ENCODE data around the gene UGT1A7.

Gene UGT1A7

GRCh38 chr2:233801357-233802131 is 119.8 kb downstream of the UGT1A7 start:
- no peak for DNase-seq

- no peak for DNase-seq
Observed at GRCh38 chr2:233802132-233802815, 120.6 kb downstream of the UGT1A7 start.

DNA sequence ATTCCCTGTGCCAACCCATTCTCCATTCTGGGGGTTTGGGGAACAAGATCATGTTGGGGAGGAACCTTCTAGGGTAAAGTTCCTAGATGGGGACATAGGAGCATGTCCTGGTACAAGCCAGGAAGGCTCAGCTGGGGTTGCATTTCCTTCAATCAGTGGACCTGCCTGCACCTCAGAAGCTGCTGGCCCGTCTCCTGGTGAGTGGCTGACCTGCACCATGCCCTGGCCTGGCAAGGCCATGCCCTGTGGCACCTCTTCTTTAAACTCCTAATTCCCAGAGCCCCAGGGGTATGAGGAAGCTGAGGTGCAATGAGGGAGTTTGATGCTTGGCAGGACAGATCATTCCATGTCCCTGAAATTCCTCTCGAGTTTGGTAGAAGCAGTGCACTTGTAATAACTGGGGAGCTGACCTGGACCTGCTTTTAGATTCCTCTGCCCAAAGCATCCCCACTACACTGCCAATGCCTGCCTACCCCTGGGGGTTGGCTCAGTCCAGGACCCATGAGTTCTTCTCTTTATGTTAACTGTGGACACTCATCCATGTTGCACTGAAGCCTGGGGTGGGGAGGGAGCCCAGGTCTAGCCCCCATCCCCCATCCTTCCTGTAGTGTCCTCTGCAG is 121.7 kb downstream of the UGT1A7 start:
- DNase-seq: no peak

DNA sequence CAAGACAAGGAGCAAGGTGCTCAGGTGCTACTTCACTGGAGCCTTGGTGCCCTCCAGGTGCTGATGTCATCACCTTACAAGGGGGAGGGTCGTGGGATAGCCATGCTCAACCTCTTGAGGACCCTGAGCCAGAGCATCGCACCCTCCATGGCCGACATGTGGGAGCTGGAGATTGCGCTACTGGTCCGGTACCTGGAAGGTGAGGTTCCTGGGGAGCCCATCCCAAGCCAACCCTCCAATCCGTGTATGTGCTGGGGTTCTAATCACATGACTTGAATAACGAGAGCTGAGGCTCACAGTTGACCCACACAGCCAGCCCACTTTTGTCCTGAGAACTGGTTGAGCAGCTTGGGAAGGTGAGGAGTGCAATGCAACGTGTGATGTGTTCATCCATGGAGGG is 122.3 kb downstream of the UGT1A7 start:
- no peak for DNase-seq

- DNase-seq: no peak
Observed at GRCh38 chr2:233807215-233807865, 125.6 kb downstream of the UGT1A7 start.

DNA sequence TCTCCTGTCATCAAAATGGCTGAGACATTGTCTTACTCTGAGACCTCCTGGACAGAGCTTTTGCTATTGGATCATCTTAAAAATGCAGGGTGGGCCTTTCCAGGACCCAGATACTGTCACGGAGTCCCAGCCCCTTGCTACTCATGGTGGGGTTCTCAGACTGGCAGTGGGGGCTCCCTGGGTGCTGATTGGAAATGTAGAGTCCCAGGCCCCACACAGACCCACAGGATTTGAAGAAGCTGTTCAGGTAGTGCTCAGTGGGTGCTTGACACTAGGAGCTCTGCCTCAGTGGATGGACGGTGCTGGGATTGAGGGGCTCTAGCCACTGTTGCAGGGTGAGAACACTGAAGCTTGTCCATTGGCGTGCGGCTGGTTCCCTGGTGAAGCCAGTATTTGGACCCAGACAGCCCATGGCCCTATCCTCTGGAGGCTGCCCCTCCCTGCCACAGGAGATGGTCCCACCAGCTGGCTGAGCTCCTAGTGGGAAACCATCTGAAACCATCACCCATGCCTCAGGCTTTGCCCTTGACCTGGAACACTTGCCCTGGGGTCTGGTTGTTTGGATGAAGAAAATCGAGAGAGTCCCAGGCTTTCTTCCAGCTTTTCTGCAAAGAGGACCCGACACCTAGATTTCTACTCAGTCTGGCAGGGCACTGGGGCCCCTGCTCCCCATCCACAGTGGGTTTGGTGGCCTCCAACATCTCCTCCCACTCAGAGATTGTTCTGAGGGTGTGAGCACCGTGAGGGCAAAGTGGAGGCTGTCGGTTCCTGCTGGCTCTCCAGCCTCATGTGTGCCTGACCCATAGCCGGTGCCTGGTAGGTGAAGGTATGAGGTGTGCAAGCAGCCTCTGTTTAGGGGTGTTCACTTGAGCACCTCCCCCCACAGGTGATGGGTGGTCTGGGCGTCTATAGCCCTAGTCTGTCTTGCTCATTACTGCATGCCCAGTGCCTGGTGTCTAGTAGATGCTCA is 126.5 kb downstream of the UGT1A7 start:
- no peak for DNase-seq

- DNase-seq: no peak
Observed at GRCh38 chr2:233810385-233810784, 128.7 kb downstream of the UGT1A7 start.

DNA sequence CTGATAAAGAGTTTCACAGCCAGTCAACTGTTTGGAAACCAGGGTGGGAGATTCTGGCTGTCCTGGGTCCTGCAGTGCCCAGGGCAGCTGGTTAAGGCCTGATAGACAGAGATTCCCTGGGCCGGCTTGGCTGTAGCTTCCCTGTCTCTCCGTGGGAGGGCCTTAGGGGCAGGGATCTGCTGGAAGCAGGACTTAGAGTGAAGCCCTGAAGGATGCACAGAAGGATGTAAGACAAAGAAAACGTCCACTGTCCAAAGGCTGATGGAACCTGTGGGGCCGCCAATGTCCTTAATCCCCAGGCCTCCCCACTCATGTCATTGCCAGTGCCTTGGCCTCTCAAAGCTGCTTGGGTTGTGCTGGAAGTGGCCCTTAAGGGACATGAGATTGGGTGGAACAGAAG is 129.4 kb downstream of the UGT1A7 start:
- DNase-seq: no peak

DNA sequence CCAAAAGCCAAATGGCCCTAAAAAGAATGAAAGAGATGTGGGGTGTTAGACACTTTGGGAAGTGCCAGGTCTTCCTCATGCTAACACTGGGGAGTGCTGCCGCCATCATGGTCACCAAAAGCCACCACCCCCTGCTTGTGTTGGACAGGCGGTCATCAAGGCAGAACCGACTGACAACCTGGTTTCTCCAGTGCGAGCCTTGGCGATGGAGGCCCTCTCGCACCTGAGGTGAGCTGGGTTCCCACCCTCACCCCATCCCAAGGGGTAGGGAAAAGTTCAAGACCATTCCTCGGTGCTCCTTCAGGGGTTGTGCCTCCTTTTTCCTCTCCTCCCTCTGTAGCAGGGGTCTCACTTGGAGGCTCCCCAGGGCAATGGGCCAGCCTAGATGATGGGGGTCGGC is 130.0 kb downstream of the UGT1A7 start:
- no peak for DNase-seq

DNA sequence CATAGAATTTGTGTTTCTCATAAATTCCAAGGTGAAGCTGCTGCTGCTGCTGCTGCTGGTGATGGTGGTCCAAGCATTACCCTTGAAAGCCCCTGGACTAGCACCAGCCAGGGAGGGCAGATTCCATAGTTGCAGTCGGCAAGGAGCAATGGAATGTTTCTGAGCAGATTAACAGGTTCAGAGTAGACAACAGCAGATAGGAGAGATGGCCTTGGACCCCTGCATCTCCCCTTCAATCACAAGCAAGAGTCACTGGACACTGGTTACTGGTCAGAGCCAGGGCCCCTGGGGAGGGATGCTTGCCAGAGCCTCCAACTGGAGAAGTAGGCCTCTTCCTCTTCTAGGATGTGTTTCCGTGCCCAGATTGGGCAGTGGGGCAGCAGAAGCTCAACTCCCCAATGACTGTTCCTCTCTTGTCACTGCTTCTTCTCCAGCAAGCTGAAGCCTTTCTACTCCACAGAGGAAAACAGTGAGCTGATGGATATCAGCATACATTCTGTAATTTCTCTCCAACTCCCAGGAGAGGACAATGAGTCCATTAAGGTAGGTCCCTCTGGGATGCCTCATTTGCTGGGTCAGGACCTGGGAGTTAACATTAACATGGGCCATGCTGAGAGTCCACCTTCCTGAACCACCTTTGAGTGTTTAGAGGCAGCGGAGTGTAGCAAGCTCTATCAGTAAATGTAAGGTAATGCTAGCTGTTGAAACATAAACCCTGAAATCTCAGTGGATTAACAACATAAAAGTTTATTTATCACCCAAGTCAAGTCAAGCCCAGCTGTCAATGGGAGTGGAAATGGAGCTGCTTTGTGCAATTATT is 131.7 kb downstream of the UGT1A7 start:
- no peak for DNase-seq

DNA sequence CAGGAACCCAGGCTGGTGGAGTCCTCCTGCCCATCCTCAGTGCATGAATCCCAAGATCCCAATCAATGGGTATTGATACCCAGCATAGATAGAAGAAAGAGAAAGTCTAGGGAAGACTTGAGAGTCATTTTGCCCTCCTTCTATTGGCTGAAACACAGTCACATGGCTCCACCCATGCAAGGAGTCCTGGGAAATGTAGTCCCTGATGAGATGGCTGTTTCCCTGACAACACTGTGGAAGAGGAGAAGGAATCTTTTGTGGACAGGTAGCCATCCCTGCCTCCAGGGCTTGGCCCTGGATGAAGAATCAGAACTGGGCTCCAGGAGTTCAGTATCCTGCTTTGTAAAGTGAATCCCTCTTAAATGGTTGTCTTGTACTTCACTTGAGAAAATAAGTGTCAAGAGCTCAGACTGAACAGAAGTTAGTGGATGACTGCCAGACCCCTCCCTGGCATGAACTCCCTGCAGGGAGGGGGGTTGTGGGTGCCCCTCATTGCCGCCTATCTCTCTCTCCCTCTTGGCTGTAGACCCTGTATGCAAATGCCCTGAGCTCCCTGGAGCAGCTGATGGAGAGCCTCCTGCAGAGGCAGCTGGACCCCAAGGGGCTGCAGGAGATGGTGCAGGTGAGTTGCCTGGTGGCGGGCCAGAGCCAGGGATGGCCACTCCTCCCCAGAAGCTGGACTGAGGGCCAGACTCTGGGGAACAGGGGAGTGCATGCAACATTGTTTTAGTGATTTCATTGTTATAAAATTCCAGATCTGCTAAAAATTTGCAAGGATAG is 132.5 kb downstream of the UGT1A7 start:
- DNase-seq: no peak

DNA sequence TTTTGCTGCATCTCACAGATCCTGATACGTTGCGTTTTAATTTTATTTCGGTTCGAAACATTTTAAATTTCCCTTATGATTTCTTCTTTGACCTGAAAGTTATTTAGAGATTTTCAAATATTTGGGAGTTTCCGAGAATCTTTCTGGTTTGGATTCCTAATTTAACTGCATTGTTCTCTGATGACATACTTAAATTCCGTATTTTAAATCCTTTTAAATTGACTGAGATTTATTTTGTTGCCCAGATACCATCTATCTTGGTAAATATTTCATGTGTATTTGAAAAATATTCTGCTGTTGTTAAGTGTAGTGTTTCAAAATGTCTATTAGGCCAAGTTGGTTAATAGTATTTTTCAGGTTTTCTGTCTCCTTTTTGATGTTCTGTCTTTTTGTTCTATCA is 134.2 kb downstream of the UGT1A7 start:
- no peak for DNase-seq

- no peak for DNase-seq
Observed at GRCh38 chr2:233816334-233816733, 134.6 kb downstream of the UGT1A7 start.

DNA sequence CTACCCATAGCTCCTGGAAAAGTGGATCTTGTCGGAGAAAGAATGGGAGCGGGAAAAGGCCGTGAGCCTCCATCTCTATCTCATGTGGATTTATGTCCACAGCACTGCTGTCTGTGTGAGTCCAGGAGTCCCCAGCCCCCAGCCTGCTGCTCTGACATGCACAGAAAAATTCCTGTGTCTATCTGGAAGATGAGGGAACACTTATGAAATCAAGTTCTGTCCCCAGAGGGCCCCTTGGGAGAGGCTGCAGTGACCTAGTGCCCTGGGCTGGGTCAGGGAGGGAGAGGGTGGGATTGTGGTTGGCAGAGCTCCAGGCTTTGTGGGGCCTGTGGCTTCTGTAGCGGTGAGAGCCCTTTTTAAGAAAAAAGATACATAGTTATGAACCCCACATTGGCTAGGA is 135.1 kb downstream of the UGT1A7 start:
- DNase-seq: no peak

GRCh38 chr2:233817361-233817911 is 135.7 kb downstream of the UGT1A7 start:
- no peak for DNase-seq

GRCh38 chr2:233817995-233818638 is 136.4 kb downstream of the UGT1A7 start:
- no peak for DNase-seq

DNA sequence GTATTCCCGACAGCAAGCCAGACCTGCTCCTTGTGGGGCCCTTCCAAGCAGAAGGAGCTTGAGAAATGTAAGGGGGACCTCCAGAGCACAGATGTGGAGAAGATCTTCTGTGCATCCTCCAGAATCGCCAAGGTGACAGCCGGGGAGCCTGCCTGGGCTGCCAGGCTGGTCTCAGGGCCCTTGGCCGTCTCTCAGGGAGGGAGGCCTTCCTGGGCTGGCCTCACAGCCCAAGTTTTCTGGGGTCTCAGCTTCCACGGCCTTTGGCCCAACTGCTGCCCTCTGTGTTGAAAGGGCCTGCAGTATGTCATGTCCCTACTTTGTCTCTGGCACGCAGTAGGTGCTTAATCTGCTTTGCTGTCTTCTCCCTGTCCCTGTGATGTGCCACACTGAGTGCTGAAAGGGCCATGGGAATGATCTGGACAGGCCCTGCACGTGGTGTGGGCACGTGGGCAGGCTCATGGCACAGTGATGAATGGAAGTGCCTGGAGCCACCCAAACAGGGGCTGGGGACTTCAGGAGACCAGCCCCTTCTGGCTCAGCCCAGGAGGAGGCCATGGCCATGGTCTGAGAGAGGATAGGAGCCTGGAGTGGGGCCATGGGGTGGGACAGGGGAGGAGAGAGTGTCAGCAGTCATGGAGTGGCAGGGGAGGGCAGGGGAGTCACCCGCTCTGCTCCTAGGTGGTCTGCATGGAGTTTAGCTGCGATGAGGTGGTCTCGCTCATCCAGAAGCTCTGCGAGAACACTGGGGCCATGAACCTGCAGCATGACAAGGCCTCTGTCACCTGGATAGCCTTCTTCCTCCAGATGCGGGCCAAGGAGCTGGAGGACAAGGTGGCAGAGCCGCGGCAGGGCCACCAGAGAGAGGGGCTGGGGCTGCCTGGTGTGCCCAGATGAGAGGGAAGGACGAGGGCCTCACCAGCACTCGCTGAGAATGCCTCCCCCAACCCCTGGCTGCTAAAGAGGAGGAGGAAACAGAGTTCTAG is 137.2 kb downstream of the UGT1A7 start:
- no peak for DNase-seq
